HG03175 (cell line): ENCODE results near the gene HSBP1L1.

ENCODE experiments used
- ATAC-seq: cut with Tn5 transposase; IDR thresholded peaks from one replicate; pipeline ENCODE4 v1.9.1; 2021; ENCODE audit warnings: mild to moderate bottlenecking, moderate library complexity; ENCODE audit not compliant: unreplicated experiment

HSBP1L1 gene

GRCh38 chr18:79928563-79928960 is 35.9 kb upstream of the HSBP1L1 start:
- no peak for ATAC-seq

- ATAC-seq = no peak
These were observed 34.3 kb upstream of the HSBP1L1 start for GRCh38 chr18:79930020-79930642.

GRCh38 chr18:79931475-79931874 is 33.0 kb upstream of the HSBP1L1 start:
- ATAC-seq = no peak

GRCh38 chr18:79932907-79933306 is 31.5 kb upstream of the HSBP1L1 start:
- ATAC-seq = no peak

- no peak for ATAC-seq
These were observed 30.7 kb upstream of the HSBP1L1 start for GRCh38 chr18:79933765-79934164.

GRCh38 chr18:79934311-79935097 is 29.9 kb upstream of the HSBP1L1 start:
- no peak for ATAC-seq

- ATAC-seq = no peak
These were observed 29.4 kb upstream of the HSBP1L1 start for GRCh38 chr18:79935098-79935480.

GRCh38 chr18:79935499-79935898 is 28.9 kb upstream of the HSBP1L1 start:
- ATAC-seq = no peak

GRCh38 chr18:79935925-79936324 is 28.5 kb upstream of the HSBP1L1 start:
- ATAC-seq = no peak

- ATAC-seq = no peak
These were observed 27.8 kb upstream of the HSBP1L1 start for GRCh38 chr18:79936641-79937040.

- ATAC-seq = no peak
These were observed 27.2 kb upstream of the HSBP1L1 start for GRCh38 chr18:79937103-79937860.

GRCh38 chr18:79938196-79938595 is 26.2 kb upstream of the HSBP1L1 start:
- no peak for ATAC-seq

- ATAC-seq = no peak
These were observed 25.3 kb upstream of the HSBP1L1 start for GRCh38 chr18:79939096-79939495.

- no peak for ATAC-seq
These were observed 24.2 kb upstream of the HSBP1L1 start for GRCh38 chr18:79940126-79940813.

GRCh38 chr18:79940814-79941472 is 23.5 kb upstream of the HSBP1L1 start:
- ATAC-seq = no peak

GRCh38 chr18:79941473-79942119 is 22.8 kb upstream of the HSBP1L1 start:
- ATAC-seq = no peak

- no peak for ATAC-seq
These were observed 22.2 kb upstream of the HSBP1L1 start for GRCh38 chr18:79942211-79942610.

- no peak for ATAC-seq
These were observed 21.4 kb upstream of the HSBP1L1 start for GRCh38 chr18:79942786-79943607.

GRCh38 chr18:79943608-79944125 is 20.8 kb upstream of the HSBP1L1 start:
- ATAC-seq = no peak
